MM.1S (cell line): Measurements from ENCODE around the gene TUBB4A.

Source experiments
- DNase-seq: peaks from one replicate; pipeline ENCODE4 v3.0.0-alpha.2; 2015
- H2AFZ ChIP-seq: fragments of 300-600 bp; sonication (generic); 2 replicates; pipeline ENCODE4 v1.6.0; 2016; ENCODE audit warnings: antibody characterized with exemption, low read length
- H3F3A ChIP-seq: fragments of 300-600 bp; sonication (generic); 2 replicates; pipeline ENCODE4 v1.6.1; 2016; ENCODE audit warnings: mild to moderate bottlenecking, antibody characterized with exemption, low read length, moderate library complexity, mixed read lengths; ENCODE audit not compliant: insufficient read depth
- H3K27ac ChIP-seq: fragments of 300-600 bp; sonication (generic); 2 replicates; pipeline ENCODE4 v1.5.1; 2016; ENCODE audit warnings: mild to moderate bottlenecking, low read length
- H3K27me3 ChIP-seq: fragments of 300-600 bp; sonication (generic); replicated peaks from 2 replicates; pipeline ENCODE4 v1.6.0; 2016; ENCODE audit warnings: low read length; ENCODE audit not compliant: insufficient read depth
- H3K36me3 ChIP-seq: fragments of 300-600 bp; sonication (generic); replicated peaks from 2 replicates; pipeline ENCODE4 v1.6.1; 2016; ENCODE audit warnings: mild to moderate bottlenecking, low read length, mixed read lengths; ENCODE audit not compliant: insufficient read depth
- H3K4me1 ChIP-seq: fragments of 300-600 bp; sonication (generic); 2 replicates; pipeline ENCODE4 v1.6.1; 2016; ENCODE audit warnings: low read length, mixed read lengths
- H3K4me2 ChIP-seq: fragments of 300-600 bp; sonication (generic); 2 replicates; pipeline ENCODE4 v1.6.0; 2016; ENCODE audit warnings: low read depth, low read length
- H3K4me3 ChIP-seq: fragments of 300-600 bp; sonication (generic); 2 replicates; pipeline ENCODE4 v1.5.1; 2016; ENCODE audit warnings: low read length, mixed read lengths
- H3K79me2 ChIP-seq: fragments of 300-600 bp; sonication (generic); 2 replicates; pipeline ENCODE4 v1.6.1; 2016; ENCODE audit warnings: mixed run types, low read length, mixed read lengths
- H3K9ac ChIP-seq: fragments of 300-600 bp; sonication (generic); 2 replicates; pipeline ENCODE4 v1.6.1; 2016; ENCODE audit warnings: low read length, mixed read lengths
- H3K9me2 ChIP-seq: fragments of 300-600 bp; sonication (generic); replicated peaks from 2 replicates; pipeline ENCODE4 v1.6.1; 2016; ENCODE audit warnings: mild to moderate bottlenecking, low read length, mixed read lengths; ENCODE audit not compliant: insufficient read depth
- H3K9me3 ChIP-seq: fragments of 300-600 bp; sonication (generic); replicated peaks from 2 replicates; pipeline ENCODE4 v1.6.1; 2016; ENCODE audit warnings: mild to moderate bottlenecking, low read length, mixed read lengths; ENCODE audit not compliant: insufficient read depth
- H4K20me1 ChIP-seq: fragments of 300-600 bp; sonication (generic); 2 replicates; pipeline ENCODE4 v1.6.1; 2016; ENCODE audit warnings: mild to moderate bottlenecking, low read length, moderate library complexity, mixed read lengths; ENCODE audit not compliant: insufficient read depth
- CTCF ChIP-seq: fragments of 300-600 bp; sonication (generic); IDR thresholded peaks from 2 replicates; pipeline ENCODE4 v1.5.1; 2016; ENCODE audit warnings: antibody characterized with exemption, low read length, mixed read lengths
- EZH2 ChIP-seq: fragments of 300-600 bp; sonication (generic); optimal IDR thresholded peaks from 2 replicates; pipeline ENCODE3; 2017; ENCODE audit warnings: low read depth, mild to moderate bottlenecking, antibody characterized with exemption, low read length, mixed read lengths
- EZH2phosphoT487 ChIP-seq: fragments of 300-600 bp; sonication (generic); IDR thresholded peaks from 2 replicates; pipeline ENCODE4 v1.6.1; 2018; ENCODE audit warnings: antibody characterized with exemption, low read length

The TUBB4A gene

GRCh38 chr19:6475321-6476108 is 26.6 kb downstream of the TUBB4A start:
- no peak overlapping the region for H2AFZ ChIP-seq
- H3K36me3 ChIP-seq: no peaks in the 10 kb centered on the region
- no peak for DNase-seq
- H3K9me3 ChIP-seq: no peaks in the 10 kb centered on the region
- H3K4me3 ChIP-seq: no peak overlapping the region
- no peak overlapping the region for H3K27ac ChIP-seq
- no peaks in the 10 kb centered on the region for H3K4me1 ChIP-seq
- no peaks in the 10 kb centered on the region for H3F3A ChIP-seq
- H3K27me3 ChIP-seq: no peaks in the 10 kb centered on the region
- no peaks in the 10 kb centered on the region for H3K9me2 ChIP-seq
- H3K9ac ChIP-seq: no peak overlapping the region
- TF ChIP-seq EZH2phosphoT487 (no peak), EZH2 (no peak), CTCF (no peak)
- no peak overlapping the region for H3K4me2 ChIP-seq
- no peaks in the 10 kb centered on the region for H3K79me2 ChIP-seq
- no peaks in the 10 kb centered on the region for H4K20me1 ChIP-seq

GRCh38 chr19:6473647-6474046 is 28.5 kb downstream of the TUBB4A start:
- no peaks in the 10 kb centered on the region for H3F3A ChIP-seq
- H3K9ac ChIP-seq: no peak overlapping the region
- no peaks in the 10 kb centered on the region for H4K20me1 ChIP-seq
- TF ChIP-seq EZH2: no peak
- TF ChIP-seq CTCF: no peak
- no peak for TF ChIP-seq EZH2phosphoT487
- H3K4me2 ChIP-seq: no peak overlapping the region
- H3K4me3 ChIP-seq: no peak overlapping the region
- DNase-seq: no peak
- H3K9me2 ChIP-seq: no peaks in the 10 kb centered on the region
- no peaks in the 10 kb centered on the region for H3K9me3 ChIP-seq
- H2AFZ ChIP-seq: no peak overlapping the region
- H3K36me3 ChIP-seq: no peaks in the 10 kb centered on the region
- no peak overlapping the region for H3K27ac ChIP-seq
- H3K27me3 ChIP-seq: no peaks in the 10 kb centered on the region
- no peaks in the 10 kb centered on the region for H3K4me1 ChIP-seq
- H3K79me2 ChIP-seq: no peaks in the 10 kb centered on the region

GRCh38 chr19:6472713-6473112 is 29.4 kb downstream of the TUBB4A start:
- Histone ChIP-seq H4K20me1 (no peaks in the 10 kb centered on the region), H3K27me3 (no peaks in the 10 kb centered on the region), H3K4me2 (no peak overlapping the region), H3K27ac (no peak overlapping the region), H2AFZ (no peak overlapping the region), H3K36me3 (no peaks in the 10 kb centered on the region), H3K9me2 (no peaks in the 10 kb centered on the region), H3F3A (no peaks in the 10 kb centered on the region), H3K4me3 (no peak overlapping the region), H3K9me3 (no peaks in the 10 kb centered on the region), H3K4me1 (no peaks in the 10 kb centered on the region), H3K9ac (no peak overlapping the region), H3K79me2 (no peaks in the 10 kb centered on the region)
- no peak for TF ChIP-seq EZH2phosphoT487
- TF ChIP-seq EZH2: no peak
- no peak for TF ChIP-seq CTCF
- DNase-seq: no peak
